K562 (cell line): ENCODE measurements around the gene GZMB. TPM values are rescaled to one million over a fixed set of nuclear protein-coding genes. Genes with fewer than 3 reads are reported as not detected.

ENCODE experiments used
- CC2D1A ChIP-seq: fragments of 450-650 bp; IDR thresholded peaks from 2 replicates; pipeline ENCODE4 v1.6.1; 2017; ENCODE audit warnings: mild to moderate bottlenecking
- ESRRB ChIP-seq: fragments of 250-450 bp; sonication (Bioruptor Pico); IDR thresholded peaks from 2 replicates; pipeline ENCODE4 v1.5.0; 2020; ENCODE audit warnings: mild to moderate bottlenecking, moderate library complexity, borderline replicate concordance
- ETV5 ChIP-seq: sonication (generic); formaldehyde crosslinking; IDR thresholded peaks from 2 replicates; pipeline ENCODE4 v1.4.0; 2020; ENCODE audit warnings: low read depth, mild to moderate bottlenecking, missing genetic modification reagents
- ILF3 ChIP-seq: fragments of 450-650 bp; IDR thresholded peaks from 2 replicates; pipeline ENCODE4 v1.6.1; 2018; ENCODE audit warnings: antibody characterized with exemption, mild to moderate bottlenecking, moderate library complexity, borderline replicate concordance
- POLR2AphosphoS2 ChIP-seq: IDR thresholded peaks from 2 replicates; pipeline ENCODE4 v1.6.1; 2012; ENCODE audit warnings: low read length, improper control_type of control experiment
- YBX1 ChIP-seq: fragments of 450-650 bp; IDR thresholded peaks from 2 replicates; pipeline ENCODE4 v1.7.1; 2016; ENCODE audit warnings: mild to moderate bottlenecking
- polyA plus RNA-seq, 8 experiments: library from polyadenylated mRNA; depleted of rRNA in 4 of 8; stranded (reverse) in 5 of 8; unstranded in 3 of 8; fragments of >200 nt; fragmentation: Nextera tagmentation in 2 of 8; fragmentation: Illumina TruSeq in 1 of 8; extraction: Ambion mirVana in 2 of 8; extraction: Trizol in 1 of 8; gene quantifications; 2 replicates each; pipeline versions ENCODE4 v1.2.1 to v1.2.3, GENCODE V29; 2011 to 2014; ENCODE audit warnings: inconsistent platforms in 1 of 8, missing spikeins in 1 of 8
- total RNA-seq, 7 experiments: library from RNA; depleted of rRNA in 6 of 7; stranded (reverse); fragments of >200 nt in 6 of 7; fragmentation: Illumina TruSeq in 2 of 7; extraction: Trizol in 2 of 7; gene quantifications; 2 replicates each; pipeline versions ENCODE4 v1.2.1 to v1.2.3, GENCODE V29; 2011 to 2021; ENCODE audit warnings: low replicate concordance in 1 of 7
- TF ChIP-seq, protein P1 (sequence below): sonication (generic); formaldehyde crosslinking; IDR thresholded peaks from 2 replicates; pipeline ENCODE4 v1.8.1; 2022; ENCODE audit warnings: missing genetic modification reagents
- TF ChIP-seq, protein P2 (sequence below): fragments of 450-650 bp; IDR thresholded peaks from 2 replicates; pipeline ENCODE4 v1.6.1; 2016; ENCODE audit warnings: low read depth

GZMB gene
- total and polyA plus RNA-seq, 9 of the 15 experiments (the other 6 are each of a cell fraction or from before 2014, with no cell fraction given) = 0.08 to 0.95 (median 0.68) TPM; not detected in 6

DNA sequence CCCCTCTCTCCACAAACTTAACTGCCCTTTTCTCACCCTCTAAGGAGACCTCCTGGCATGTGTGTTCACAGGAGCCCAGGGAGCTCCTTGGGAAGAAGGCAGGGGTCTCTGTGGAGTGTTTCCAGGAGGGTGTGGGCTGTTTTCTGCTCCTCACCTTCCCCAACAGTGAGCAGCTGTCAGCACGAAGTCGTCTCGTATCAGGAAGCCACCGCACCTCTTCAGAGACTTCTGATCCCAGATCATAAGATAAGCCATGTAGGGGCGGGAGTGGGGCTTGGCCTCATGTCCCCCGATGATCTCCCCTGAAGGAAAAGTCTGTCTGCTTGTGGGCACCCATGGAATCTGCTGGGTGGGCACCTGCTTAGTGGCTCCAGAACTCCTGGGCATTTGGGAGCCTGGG lies 1.2 kb downstream of the GZMB start (continued):
- TF ChIP-seq, protein P1, sequence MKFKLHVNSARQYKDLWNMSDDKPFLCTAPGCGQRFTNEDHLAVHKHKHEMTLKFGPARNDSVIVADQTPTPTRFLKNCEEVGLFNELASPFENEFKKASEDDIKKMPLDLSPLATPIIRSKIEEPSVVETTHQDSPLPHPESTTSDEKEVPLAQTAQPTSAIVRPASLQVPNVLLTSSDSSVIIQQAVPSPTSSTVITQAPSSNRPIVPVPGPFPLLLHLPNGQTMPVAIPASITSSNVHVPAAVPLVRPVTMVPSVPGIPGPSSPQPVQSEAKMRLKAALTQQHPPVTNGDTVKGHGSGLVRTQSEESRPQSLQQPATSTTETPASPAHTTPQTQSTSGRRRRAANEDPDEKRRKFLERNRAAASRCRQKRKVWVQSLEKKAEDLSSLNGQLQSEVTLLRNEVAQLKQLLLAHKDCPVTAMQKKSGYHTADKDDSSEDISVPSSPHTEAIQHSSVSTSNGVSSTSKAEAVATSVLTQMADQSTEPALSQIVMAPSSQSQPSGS (CRISPR knock-in tag) = no peak
- TF ChIP-seq ESRRB (no peak), ILF3 (no peak), POLR2AphosphoS2 (no peak), YBX1 (no peak), CC2D1A (no peak), ETV5 (no peak)
- TF ChIP-seq, protein P2, sequence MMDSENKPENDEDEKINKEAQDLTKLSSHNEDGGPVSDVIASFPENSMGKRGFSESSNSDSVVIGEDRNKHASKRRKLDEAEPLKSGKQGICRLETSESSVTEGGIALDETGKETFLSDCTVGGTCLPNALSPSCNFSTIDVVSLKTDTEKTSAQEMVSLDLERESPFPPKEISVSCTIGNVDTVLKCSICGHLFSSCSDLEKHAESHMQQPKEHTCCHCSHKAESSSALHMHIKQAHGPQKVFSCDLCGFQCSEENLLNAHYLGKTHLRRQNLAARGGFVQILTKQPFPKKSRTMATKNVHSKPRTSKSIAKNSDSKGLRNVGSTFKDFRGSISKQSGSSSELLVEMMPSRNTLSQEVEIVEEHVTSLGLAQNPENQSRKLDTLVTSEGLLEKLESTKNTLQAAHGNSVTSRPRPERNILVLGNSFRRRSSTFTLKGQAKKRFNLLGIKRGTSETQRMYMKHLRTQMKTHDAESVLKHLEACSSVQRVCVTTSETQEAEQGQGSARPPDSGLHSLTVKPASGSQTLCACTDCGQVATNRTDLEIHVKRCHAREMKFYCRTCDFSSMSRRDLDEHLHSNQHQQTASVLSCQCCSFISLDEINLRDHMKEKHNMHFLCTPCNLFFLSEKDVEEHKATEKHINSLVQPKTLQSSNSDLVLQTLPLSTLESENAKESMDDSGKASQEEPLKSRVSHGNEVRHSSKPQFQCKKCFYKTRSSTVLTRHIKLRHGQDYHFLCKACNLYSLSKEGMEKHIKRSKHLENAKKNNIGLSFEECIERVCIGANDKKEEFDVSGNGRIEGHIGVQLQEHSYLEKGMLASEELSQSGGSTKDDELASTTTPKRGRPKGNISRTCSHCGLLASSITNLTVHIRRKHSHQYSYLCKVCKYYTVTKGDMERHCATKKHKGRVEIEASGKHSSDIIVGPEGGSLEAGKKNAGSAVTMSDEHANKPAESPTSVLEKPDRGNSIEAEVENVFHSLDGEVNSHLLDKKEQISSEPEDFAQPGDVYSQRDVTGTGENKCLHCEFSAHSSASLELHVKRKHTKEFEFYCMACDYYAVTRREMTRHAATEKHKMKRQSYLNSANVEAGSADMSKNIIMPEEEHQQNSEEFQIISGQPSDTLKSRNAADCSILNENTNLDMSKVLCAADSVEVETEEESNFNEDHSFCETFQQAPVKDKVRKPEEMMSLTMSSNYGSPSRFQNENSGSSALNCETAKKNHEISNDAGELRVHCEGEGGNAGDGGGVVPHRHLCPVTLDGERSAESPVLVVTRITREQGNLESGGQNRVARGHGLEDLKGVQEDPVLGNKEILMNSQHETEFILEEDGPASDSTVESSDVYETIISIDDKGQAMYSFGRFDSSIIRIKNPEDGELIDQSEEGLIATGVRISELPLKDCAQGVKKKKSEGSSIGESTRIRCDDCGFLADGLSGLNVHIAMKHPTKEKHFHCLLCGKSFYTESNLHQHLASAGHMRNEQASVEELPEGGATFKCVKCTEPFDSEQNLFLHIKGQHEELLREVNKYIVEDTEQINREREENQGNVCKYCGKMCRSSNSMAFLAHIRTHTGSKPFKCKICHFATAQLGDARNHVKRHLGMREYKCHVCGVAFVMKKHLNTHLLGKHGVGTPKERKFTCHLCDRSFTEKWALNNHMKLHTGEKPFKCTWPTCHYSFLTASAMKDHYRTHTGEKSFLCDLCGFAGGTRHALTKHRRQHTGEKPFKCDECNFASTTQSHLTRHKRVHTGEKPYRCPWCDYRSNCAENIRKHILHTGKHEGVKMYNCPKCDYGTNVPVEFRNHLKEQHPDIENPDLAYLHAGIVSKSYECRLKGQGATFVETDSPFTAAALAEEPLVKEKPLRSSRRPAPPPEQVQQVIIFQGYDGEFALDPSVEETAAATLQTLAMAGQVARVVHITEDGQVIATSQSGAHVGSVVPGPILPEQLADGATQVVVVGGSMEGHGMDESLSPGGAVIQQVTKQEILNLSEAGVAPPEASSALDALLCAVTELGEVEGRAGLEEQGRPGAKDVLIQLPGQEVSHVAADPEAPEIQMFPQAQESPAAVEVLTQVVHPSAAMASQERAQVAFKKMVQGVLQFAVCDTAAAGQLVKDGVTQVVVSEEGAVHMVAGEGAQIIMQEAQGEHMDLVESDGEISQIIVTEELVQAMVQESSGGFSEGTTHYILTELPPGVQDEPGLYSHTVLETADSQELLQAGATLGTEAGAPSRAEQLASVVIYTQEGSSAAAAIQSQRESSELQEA = no peak
